CD4-positive, alpha-beta T cell treated with Interleukin-6 at 100 ng/mL for 8 hours (primary cell): Measurements from ENCODE around the gene NSD1.

Source experiments
- DNase-seq: peaks from one replicate; pipeline ENCODE4 v3.0.0-alpha.2; 2020; ENCODE audit warnings: mixed read lengths, low spot score

The NSD1 gene, protein sequence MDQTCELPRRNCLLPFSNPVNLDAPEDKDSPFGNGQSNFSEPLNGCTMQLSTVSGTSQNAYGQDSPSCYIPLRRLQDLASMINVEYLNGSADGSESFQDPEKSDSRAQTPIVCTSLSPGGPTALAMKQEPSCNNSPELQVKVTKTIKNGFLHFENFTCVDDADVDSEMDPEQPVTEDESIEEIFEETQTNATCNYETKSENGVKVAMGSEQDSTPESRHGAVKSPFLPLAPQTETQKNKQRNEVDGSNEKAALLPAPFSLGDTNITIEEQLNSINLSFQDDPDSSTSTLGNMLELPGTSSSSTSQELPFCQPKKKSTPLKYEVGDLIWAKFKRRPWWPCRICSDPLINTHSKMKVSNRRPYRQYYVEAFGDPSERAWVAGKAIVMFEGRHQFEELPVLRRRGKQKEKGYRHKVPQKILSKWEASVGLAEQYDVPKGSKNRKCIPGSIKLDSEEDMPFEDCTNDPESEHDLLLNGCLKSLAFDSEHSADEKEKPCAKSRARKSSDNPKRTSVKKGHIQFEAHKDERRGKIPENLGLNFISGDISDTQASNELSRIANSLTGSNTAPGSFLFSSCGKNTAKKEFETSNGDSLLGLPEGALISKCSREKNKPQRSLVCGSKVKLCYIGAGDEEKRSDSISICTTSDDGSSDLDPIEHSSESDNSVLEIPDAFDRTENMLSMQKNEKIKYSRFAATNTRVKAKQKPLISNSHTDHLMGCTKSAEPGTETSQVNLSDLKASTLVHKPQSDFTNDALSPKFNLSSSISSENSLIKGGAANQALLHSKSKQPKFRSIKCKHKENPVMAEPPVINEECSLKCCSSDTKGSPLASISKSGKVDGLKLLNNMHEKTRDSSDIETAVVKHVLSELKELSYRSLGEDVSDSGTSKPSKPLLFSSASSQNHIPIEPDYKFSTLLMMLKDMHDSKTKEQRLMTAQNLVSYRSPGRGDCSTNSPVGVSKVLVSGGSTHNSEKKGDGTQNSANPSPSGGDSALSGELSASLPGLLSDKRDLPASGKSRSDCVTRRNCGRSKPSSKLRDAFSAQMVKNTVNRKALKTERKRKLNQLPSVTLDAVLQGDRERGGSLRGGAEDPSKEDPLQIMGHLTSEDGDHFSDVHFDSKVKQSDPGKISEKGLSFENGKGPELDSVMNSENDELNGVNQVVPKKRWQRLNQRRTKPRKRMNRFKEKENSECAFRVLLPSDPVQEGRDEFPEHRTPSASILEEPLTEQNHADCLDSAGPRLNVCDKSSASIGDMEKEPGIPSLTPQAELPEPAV (N-terminal part only)

DNA sequence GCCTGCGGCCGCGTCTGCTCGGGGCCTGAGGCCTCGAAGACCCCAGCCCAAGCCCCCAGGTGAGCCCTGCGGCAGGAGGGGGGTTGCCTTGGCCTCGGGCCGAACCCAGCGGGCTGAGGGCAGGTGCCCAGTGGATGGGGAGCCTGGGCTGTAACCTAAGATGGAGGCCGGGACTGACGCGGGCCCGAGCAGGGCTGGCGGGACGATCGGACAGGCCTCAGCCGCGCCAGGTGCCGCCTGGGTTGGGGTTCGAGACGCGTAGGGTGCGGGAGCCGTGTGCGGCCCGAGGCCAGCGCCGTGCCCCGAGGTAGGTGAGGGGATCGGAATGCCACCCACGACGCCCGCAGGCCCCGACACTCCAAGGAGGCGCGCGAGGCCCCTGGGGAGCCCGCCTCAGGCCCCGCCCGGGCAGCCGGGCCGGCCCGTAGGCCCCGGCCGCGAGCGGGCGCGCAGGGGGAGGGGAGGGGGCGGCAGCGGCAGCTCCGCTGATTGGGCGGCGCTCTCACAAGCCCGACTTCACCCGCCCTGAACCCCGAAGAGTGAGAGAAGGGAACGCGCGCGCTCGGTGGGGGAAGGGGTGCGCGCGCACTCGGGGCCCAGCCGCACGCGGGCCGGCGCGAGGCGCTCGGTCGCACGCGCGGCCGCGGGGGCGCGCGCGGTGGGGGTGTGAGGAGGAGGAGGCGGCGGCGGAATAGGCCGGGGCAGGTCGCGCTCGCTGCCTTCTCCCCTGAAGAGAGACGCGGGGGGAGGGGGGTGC is at the start of gene NSD1:
Gene NSD1 (plus strand): TSS at position 678 of the 757 bp plus-strand sequence. CDS start 1,331 bp downstream, outside the sequence.
- DNase-seq = peak; percentile 89

DNA sequence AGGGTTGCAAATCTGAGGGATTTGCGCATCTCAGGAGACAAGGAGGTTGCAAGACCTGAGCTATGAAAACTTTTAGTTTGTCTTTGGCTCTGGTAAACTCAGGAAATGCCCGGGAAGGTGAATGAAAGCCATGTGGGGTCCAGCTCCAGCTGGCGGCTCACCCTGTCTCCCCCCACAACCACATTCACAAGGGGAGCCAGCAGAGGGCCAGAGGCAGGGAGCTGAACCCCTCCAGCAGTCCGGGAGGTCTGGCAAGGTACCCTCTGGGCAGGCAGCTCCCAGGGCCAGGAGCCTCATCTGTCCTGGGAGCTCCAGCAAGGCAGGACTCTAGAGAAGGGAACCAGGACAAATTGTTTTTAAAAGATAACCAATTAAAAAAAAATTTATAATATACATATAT is 49.4 kb upstream of the NSD1 start:
- DNase-seq = no peak

DNA sequence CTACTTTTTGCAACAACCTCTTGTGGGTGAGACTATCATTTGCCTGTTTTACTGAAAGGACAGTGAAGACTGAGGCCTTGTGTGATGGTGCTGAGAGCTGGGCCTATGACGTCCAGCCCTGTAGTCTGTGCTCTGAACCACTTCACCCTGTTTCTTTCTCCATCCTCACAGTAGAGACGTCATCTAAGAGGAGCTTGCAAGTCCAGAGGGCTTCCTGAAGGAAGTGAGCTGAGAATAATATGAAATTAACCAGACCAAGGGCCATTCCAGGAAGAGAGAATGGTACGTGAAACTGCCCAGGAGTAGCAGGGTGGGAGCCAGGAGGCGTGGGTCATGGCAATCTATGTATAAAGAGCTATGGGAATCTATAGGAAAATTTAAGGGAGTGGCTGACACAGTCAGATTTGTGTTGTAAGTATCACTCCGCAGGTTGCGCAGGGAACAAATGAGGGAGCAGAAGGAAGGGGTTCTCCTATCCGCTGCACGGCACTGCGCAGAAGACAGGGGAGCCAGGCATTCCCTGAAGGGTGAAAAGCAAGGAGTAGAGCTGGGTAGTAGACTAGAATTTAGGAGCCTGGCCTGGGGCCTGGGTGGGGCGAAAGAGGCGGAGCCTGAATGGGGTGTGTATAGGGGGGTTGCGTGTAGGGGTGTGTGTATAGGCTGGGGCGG is 47.5 kb upstream of the NSD1 start:
- DNase-seq = no peak

- peak; percentile 55 for DNase-seq
Observed at GRCh38 chr5:177086654-177087397, 46.7 kb upstream of the NSD1 start, which contains the start of gene FGFR4. FGFR4 (plus strand) TSS chr5:177086915; CDS start chr5:177089603, 2,688 bp downstream.

DNA sequence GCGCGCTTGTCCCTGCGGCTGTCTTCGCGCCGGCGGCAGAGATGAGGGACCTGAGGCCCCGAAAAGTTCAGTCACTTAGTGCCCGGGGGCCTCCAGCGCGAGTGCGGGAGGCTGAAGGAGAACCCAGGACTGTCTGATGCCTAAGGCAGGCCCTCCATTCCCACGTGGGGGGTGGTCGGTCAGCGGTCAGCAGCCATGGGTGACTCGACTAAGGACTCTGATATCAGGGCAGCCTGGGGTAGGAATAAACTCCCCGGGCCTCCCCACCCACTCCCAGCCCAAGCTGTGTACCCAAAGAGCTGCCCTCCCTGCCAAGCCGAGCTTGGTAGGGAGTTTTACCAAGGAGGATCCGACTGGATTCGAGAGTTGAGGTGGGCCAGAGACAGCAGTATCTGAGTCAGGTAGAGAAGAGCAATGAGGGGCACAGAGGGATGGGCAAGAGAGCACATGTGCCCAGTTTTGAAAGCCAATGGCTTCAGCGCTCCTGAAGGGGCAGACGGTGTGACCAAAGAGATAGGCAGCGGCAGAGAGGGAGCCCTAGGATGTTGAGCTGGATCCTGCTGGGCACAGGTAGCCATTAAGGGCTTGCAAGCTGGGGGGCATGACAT is 46.1 kb upstream of the NSD1 start:
- DNase-seq = no peak

DNA sequence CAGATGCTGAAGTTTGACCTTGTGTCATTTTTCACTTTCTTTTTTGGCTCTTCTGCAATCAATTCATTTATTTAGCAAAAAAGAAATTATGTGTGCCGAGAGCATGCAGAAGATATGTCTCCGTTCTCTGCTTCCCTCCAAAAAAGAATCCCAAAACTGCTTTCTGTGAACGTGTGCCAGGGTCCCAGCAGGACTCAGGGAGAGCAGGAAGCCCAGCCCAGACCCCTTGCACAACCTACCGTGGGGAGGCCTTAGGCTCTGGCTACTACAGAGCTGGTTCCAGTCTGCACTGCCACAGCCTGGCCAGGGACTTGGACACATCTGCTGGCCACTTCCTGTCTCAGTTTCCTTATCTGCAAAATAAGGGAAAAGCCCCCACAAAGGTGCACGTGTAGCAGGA is 44.4 kb upstream of the NSD1 start:
- no peak for DNase-seq

DNA sequence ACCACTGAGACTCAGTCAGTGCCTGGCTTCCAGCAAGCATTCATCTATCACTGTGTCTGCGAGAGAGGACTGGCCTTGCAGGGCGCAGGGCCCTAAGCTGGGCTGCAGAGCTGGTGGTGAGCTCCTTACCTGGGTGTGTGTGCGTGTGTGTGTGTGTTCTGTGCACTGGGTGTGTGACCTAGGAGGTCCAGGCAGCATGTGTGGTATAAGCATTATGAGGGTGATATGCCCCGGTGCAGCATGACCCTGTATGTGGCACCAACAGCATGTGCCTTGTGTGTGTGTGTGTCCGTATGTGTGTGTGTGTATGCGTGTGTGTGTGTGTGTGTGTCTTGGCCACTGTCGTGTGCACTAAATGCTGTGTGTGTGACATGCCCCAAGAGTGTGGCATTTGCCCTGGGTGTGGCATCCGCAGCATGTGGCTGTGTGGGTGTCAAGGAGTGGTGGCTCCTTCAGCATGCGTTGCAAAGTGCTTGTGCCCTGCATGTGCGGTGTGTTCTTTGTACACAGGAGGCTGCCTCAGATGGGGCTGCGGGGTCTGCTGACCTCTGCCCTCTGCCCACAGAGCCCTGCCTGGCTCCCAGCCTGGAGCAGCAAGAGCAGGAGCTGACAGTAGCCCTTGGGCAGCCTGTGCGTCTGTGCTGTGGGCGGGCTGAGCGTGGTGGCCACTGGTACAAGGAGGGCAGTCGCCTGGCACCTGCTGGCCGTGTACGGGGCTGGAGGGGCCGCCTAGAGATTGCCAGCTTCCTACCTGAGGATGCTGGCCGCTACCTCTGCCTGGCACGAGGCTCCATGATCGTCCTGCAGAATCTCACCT is 43.5 kb upstream of the NSD1 start:
- no peak for DNase-seq

DNA sequence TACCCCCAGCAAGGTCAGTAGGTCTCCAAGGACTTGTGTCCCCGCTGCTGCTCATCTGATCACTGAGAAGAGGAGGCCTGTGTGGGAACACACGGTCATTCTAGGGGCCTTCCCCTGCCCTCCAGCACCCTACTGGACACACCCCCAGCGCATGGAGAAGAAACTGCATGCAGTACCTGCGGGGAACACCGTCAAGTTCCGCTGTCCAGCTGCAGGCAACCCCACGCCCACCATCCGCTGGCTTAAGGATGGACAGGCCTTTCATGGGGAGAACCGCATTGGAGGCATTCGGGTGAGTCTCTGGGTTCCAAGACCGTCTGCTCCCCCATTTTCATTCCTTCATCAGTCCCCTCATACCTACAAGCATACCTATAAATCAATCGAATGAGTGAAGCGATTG is 42.8 kb upstream of the NSD1 start:
- DNase-seq = no peak

DNA sequence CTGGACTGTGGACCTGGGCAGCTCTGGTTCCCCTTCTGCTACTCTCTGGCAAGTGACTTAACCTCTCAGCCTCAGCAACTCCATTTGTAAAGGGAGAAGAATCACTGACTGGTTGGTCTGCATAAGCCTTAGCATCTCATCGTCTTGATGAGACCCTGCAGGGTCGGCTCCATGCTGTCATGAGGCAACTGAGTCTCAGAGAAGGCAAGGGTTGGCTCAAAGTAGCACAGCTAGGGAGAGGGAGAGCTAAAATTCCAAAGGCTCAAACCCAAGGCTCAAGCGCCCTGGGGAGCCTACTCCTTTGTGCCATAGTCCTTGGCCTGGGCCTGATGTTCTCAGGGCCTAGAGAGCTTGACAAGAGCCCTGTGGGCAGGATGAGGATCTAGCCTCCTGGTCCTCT is 42.3 kb upstream of the NSD1 start:
- DNase-seq = no peak

GRCh38 chr5:177092178-177093081 is 41.1 kb upstream of the NSD1 start:
- no peak for DNase-seq

GRCh38 chr5:177093082-177093712 is 40.4 kb upstream of the NSD1 start:
- DNase-seq = no peak

DNA sequence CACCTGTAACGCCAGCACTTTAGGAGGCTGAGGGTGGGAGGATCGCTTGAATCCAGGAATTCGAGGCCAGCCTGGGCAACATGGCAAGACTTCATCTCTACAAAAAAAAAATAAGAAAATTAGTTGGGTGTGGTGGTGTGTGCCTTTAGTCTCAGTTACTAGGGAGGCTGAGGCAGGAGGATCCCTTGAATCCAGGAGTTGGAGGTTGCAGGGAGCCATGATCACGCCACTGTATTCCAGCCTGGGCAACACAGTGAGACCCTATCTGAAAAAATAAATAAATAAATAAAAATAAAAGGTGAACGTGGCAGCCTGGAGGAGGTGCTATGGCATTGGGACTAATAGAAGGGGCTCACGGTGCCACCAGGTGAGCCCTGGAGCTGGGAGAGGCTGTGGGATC is 39.8 kb upstream of the NSD1 start:
- no peak for DNase-seq

- DNase-seq = no peak
Observed at GRCh38 chr5:177094224-177095087, 39.1 kb upstream of the NSD1 start.

- no peak for DNase-seq
Observed at GRCh38 chr5:177095088-177095669, 38.4 kb upstream of the NSD1 start.

DNA sequence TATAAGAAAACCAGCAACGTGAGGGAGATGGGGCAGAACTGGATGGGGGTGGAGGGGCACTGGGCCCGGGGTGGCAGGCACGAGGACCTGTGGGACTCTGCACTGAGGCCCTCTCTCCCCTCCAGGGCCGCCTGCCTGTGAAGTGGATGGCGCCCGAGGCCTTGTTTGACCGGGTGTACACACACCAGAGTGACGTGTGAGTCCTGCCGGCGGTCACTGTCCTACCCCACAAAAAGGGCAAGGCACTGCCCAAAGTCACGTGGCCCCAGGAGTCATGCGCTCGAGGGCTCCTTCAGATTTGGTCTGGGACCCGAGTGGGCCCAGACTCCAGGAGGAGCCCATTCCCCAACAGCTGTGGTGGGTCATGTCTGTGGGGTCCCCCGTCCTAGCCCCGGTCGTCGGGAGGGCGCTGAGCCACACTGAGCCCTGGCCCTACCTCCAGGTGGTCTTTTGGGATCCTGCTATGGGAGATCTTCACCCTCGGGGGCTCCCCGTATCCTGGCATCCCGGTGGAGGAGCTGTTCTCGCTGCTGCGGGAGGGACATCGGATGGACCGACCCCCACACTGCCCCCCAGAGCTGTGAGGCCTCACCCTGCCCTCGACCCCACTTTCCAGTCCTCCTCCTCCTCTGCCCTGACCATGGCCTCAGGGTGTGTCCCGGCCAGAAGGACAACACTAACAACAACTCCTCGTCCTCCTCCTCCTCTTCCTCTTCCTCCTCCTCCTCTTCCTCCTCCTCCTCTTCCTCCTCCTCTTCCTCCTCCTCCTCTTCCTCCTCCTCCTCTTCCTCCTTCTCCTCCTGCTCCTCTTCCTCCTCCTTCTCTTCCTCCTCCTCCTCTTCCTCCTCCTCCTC is 37.2 kb upstream of the NSD1 start:
- DNase-seq = no peak
